ENCODE results near the gene KCTD12.
A peak's percentile ranks its signal among the peaks of the same experiment; 100 is the strongest.

The KCTD12 gene

DNA sequence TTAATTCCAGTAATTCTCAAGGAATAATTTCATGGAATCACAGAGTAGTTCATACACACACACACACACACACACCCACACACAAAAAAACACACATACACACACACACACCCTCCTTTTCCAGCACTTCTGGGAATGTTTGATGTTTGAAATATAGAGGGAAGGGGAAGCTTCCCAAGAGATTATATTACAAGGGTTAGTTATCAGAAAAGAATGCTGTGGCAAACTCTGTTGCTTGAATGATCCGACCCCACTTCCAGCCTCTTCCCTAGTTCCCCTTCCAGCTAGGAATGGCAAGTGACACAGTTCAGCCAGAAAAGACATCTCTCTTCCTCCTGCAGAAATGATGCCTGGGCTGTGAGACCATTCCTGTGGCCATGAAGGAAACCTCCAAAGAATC, 49.9 kb downstream of the KCTD12 start:
- Histone ChIP-seq H3K36me3 (ENCODE audit: low read depth) (no peaks in the 10 kb centered on the region), H3K4me1 (ENCODE audit: insufficient read depth, poor library complexity, severe bottlenecking) (no peaks in the 10 kb centered on the region), H3K4me3 (ENCODE audit: severe bottlenecking) (no peak overlapping the region), H3K27me3 (ENCODE audit: insufficient read depth, poor library complexity, severe bottlenecking) (no peaks in the 10 kb centered on the region), H3K9me3 (ENCODE audit: severe bottlenecking) (no peaks in the 10 kb centered on the region), H3K27ac (ENCODE audit: poor library complexity, severe bottlenecking) (no peak overlapping the region)
- TF ChIP-seq CTCF (IDR thresholded peaks at IDR 0.05; ENCODE audit: poor library complexity, severe bottlenecking) = no peak
- no peak for DNase-seq (ENCODE audit: low spot score)
- peak; percentile 59; the same call in 2 of the 3 replicates for ATAC-seq (ENCODE audit: low read depth)

- Histone ChIP-seq H3K27ac (ENCODE audit: poor library complexity, severe bottlenecking) (no peak overlapping the region), H3K9me3 (ENCODE audit: severe bottlenecking) (no peaks in the 10 kb centered on the region), H3K36me3 (ENCODE audit: low read depth) (no peaks in the 10 kb centered on the region), H3K4me1 (ENCODE audit: insufficient read depth, poor library complexity, severe bottlenecking) (no peaks in the 10 kb centered on the region), H3K27me3 (ENCODE audit: insufficient read depth, poor library complexity, severe bottlenecking) (no peaks in the 10 kb centered on the region), H3K4me3 (ENCODE audit: severe bottlenecking) (no peak overlapping the region)
- no peak for TF ChIP-seq CTCF (IDR thresholded peaks at IDR 0.05; ENCODE audit: poor library complexity, severe bottlenecking)
- DNase-seq (ENCODE audit: low spot score) (no peak), ATAC-seq (ENCODE audit: low read depth) (no peak)
Observed at GRCh38 chr13:76833441-76833954, 52.7 kb downstream of the KCTD12 start.

DNA sequence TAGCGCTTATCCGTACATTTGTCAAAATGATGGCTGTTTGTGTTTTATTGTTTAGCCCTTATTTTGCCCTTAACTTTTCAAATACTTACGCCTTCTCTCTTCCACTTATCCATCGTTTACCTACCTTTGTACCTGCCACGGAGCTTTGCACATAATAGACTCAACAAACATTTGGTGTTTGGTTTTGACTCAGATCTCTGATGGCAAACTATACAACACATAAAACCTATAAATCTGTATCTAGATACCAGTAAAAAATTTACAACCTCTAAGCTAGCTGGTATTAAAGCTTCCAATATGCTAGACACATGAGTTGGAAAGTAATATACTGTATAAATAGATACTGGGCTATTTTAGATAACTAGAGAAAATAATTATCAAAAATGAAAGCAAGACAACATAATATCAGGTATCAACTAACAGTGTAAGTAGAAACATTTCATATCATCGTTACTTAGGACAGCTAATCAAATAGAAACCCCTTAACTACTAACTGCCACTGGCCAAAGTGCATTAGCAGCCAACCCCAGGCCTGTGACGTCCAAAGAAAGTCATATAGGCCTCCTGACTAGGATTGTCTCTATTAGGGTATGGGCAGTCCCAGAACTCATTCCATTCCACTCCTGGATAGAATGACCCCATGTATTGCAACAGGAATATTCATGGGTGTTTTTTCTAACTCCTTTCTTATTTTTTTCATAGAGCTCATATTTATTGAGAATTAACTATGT, 53.8 kb downstream of the KCTD12 start:
- Histone ChIP-seq H3K27me3 (ENCODE audit: insufficient read depth, poor library complexity, severe bottlenecking) (no peaks in the 10 kb centered on the region), H3K27ac (ENCODE audit: poor library complexity, severe bottlenecking) (no peak overlapping the region), H3K4me3 (ENCODE audit: severe bottlenecking) (no peak overlapping the region), H3K36me3 (ENCODE audit: low read depth) (no peaks in the 10 kb centered on the region), H3K9me3 (ENCODE audit: severe bottlenecking) (no peaks in the 10 kb centered on the region), H3K4me1 (ENCODE audit: insufficient read depth, poor library complexity, severe bottlenecking) (no peaks in the 10 kb centered on the region)
- no peak for TF ChIP-seq CTCF (IDR thresholded peaks at IDR 0.05; ENCODE audit: poor library complexity, severe bottlenecking)
- DNase-seq (ENCODE audit: low spot score) (no peak), ATAC-seq (ENCODE audit: low read depth) (no peak)

- TF ChIP-seq CTCF (IDR thresholded peaks at IDR 0.05; ENCODE audit: poor library complexity, severe bottlenecking) = no peak
- no peak for DNase-seq (ENCODE audit: low spot score)
- H3K4me3 ChIP-seq (ENCODE audit: severe bottlenecking) = no peak overlapping the region
- H3K27ac ChIP-seq (ENCODE audit: poor library complexity, severe bottlenecking) = no peak overlapping the region
- ATAC-seq (ENCODE audit: low read depth) = no peak
- H3K4me1 ChIP-seq (ENCODE audit: insufficient read depth, poor library complexity, severe bottlenecking) = no peaks in the 10 kb centered on the region
- H3K27me3 ChIP-seq (ENCODE audit: insufficient read depth, poor library complexity, severe bottlenecking) = no peaks in the 10 kb centered on the region
- H3K9me3 ChIP-seq (ENCODE audit: severe bottlenecking) = no peaks in the 10 kb centered on the region
- H3K36me3 ChIP-seq (ENCODE audit: low read depth) = no peaks in the 10 kb centered on the region
Observed at GRCh38 chr13:76830805-76831204, 55.4 kb downstream of the KCTD12 start.
